ENCODE measurements around the gene BLID. TPM values are rescaled to one million over a fixed set of nuclear protein-coding genes. Genes with fewer than 3 reads are reported as not detected.
A peak's percentile ranks its signal among the peaks of the same experiment; 100 is the strongest.

Gene BLID
- total and polyA plus RNA-seq, 2 of the 4 experiments (the other 2 are of a cell fraction), result 0.24 to 30.8 TPM

DNA sequence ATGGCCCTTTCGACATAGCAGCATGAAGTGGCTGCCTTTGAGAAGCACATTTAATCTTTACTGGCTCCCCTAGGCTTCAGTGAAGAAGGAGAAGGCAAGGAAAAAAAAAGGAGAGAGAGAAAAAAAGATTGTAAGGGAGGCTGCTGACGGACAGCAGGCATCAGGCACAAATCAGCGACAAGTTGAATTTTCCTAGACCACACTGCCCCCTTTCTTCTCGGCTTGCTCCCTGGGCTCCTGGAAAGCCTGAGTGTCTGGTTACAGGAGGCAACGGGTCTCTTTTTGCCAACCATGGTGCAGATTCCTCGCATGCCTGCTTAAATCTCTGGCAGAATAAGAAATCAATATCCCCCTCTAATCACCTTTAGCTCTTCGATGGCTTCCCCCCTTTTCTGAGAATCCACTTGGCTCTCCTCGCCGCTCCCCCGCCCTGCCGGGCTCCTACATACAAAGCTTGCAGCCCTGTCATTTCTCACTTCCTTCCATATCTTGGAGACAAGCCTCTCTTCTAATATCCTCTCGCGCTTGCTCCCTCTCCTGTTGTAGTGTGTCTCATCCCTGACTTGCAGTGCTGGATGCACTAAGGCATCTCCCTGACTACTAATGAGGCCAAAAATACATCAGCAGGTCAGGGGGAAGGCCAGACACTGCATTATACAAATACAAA lies 14.3 kb downstream of the BLID start:
- Histone ChIP-seq H2AK5ac (ENCODE audit: low read depth, low read length) (peak overlapping the region; percentile 29), H3K4me1 (ENCODE audit: control insufficient read depth, insufficient read depth, low read length) (peaks cover 11% of the 10 kb centered on the region), H3K27ac (ENCODE audit: insufficient read depth, low read length) (peak overlapping the region; percentile 95), H3K14ac (replicated peaks; ENCODE audit: low read depth, low read length) (peak overlapping the region; percentile 95), H3K56ac (ENCODE audit: extremely low read depth, insufficient read depth, low read length) (peak overlapping the region; percentile 95), H3K9me3 (ENCODE audit: control insufficient read depth, insufficient read depth, low read length) (no peaks in the 10 kb centered on the region), H2AK9ac (replicated peaks; ENCODE audit: low read depth, low read length, poor library complexity) (peak overlapping the region; percentile 8), H2AFZ (replicated peaks; ENCODE audit: low read length, poor library complexity) (no peak overlapping the region), H2BK20ac (ENCODE audit: low read depth, low read length) (peak overlapping the region; percentile 69), H4K91ac (ENCODE audit: insufficient read depth, low read depth, low read length) (peak overlapping the region; percentile 94), H2BK120ac (ENCODE audit: low read depth, low read length) (peak overlapping the region; percentile 88), H4K5ac (ENCODE audit: low read depth, low read length) (peak overlapping the region; percentile 22; the same call in 1 of the 2 replicates), H3K9ac (ENCODE audit: low read depth, low read length) (peak overlapping the region; percentile 100), H3K27me3 (ENCODE audit: control insufficient read depth, insufficient read depth, low read length) (no peaks in the 10 kb centered on the region), H2BK5ac (ENCODE audit: low read depth, low read length, poor library complexity, severe bottlenecking) (peak overlapping the region; percentile 97), H3K79me1 (ENCODE audit: low read depth in 1 of 2, low read length in 2 of 2) (peaks cover 0 to 33% of the 10 kb centered on the region in 2 experiments; a peak in 2 of 4 replicates), H3K4me3 (ENCODE audit: insufficient read depth, low read depth, low read length) (peak overlapping the region; percentile 91), H3K36me3 (ENCODE audit: control insufficient read depth, insufficient read depth, low read length) (peaks cover 27% of the 10 kb centered on the region), H3K23ac (ENCODE audit: low read depth, low read length) (peak overlapping the region; percentile 92), H3K9me1 (ENCODE audit: insufficient read depth, low read length) (peaks cover 2% of the 10 kb centered on the region; the same call in 1 of the 2 replicates), H3K4me2 (ENCODE audit: low read depth, low read length) (peak overlapping the region; percentile 70), H3K4ac (ENCODE audit: low read depth, low read length) (peak overlapping the region; percentile 95), H2BK15ac (ENCODE audit: low read depth, low read length) (peak overlapping the region; percentile 35; the same call in 1 of the 3 replicates), H3K18ac (ENCODE audit: low read depth, low read length) (peak overlapping the region; percentile 87), H4K20me1 (ENCODE audit: insufficient read depth, low read length) (peaks cover 43% of the 10 kb centered on the region), H4K8ac (ENCODE audit: low read depth in 2 of 2, low read length in 2 of 2) (peak overlapping the region; percentile 78 to 83)
- ATAC-seq (ENCODE audit: low read depth) (peak; percentile 36), DNase-seq (peak; percentile 85)
- dilution Hi-C loops (cut with HindIII; ENCODE audit: low sequenced_read_pairs, unreplicated experiment), result no loop called here
- in situ Hi-C loops (cut with MboI; ENCODE audit: low sequenced_read_pairs), result loop anchor here (5.0 to 25.0 kb wide), 4 partner anchors 103 to 639 kb away; partner anchors contain the start of genes SORL1 and SORL1-AS1
- 0% methylated on average over 5 of the region's 13 CpGs; no CpG with 5 or more reads in 1 of the 2 experiments for WGBS, 2 experiments (ENCODE audit: extremely low coverage in 2 of 2, insufficient read length in 1 of 2)
- TF ChIP-seq MAFK (IDR thresholded peaks at IDR 0.05; ENCODE audit: low read depth, low read length), result no peak
- TF ChIP-seq, protein P1, sequence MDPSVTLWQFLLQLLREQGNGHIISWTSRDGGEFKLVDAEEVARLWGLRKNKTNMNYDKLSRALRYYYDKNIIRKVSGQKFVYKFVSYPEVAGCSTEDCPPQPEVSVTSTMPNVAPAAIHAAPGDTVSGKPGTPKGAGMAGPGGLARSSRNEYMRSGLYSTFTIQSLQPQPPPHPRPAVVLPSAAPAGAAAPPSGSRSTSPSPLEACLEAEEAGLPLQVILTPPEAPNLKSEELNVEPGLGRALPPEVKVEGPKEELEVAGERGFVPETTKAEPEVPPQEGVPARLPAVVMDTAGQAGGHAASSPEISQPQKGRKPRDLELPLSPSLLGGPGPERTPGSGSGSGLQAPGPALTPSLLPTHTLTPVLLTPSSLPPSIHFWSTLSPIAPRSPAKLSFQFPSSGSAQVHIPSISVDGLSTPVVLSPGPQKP (IDR thresholded peaks at IDR 0.05; ENCODE audit: borderline replicate concordance, low read depth, low read length), result no peak
- peak; percentile 21; the same call in 1 of the 2 replicates for TF ChIP-seq SMC3 (IDR thresholded peaks at IDR 0.05; ENCODE audit: low read depth, low read length)
- peak; percentile 61 for TF ChIP-seq RAD21 (IDR thresholded peaks at IDR 0.05; ENCODE audit: low read length)
- no peak for TF ChIP-seq MXI1 (IDR thresholded peaks at IDR 0.05; ENCODE audit: borderline replicate concordance, low read depth, low read length)
- TF ChIP-seq POLR2A (IDR thresholded peaks at IDR 0.05; ENCODE audit: low read depth, low read length), result peak; percentile 51
- TF ChIP-seq NFE2L2 (IDR thresholded peaks at IDR 0.05; ENCODE audit: low read depth, low read length), result no peak
- TF ChIP-seq MAZ (IDR thresholded peaks at IDR 0.05; ENCODE audit: borderline replicate concordance, low read depth, low read length), result no peak
- TF ChIP-seq CHD1 (IDR thresholded peaks at IDR 0.05; ENCODE audit: low read depth, low read length), result peak; percentile 47; the same call in 1 of the 2 replicates
- TF ChIP-seq BHLHE40 (IDR thresholded peaks at IDR 0.05; ENCODE audit: low read depth, low read length), result no peak
- TF ChIP-seq, protein P2, sequence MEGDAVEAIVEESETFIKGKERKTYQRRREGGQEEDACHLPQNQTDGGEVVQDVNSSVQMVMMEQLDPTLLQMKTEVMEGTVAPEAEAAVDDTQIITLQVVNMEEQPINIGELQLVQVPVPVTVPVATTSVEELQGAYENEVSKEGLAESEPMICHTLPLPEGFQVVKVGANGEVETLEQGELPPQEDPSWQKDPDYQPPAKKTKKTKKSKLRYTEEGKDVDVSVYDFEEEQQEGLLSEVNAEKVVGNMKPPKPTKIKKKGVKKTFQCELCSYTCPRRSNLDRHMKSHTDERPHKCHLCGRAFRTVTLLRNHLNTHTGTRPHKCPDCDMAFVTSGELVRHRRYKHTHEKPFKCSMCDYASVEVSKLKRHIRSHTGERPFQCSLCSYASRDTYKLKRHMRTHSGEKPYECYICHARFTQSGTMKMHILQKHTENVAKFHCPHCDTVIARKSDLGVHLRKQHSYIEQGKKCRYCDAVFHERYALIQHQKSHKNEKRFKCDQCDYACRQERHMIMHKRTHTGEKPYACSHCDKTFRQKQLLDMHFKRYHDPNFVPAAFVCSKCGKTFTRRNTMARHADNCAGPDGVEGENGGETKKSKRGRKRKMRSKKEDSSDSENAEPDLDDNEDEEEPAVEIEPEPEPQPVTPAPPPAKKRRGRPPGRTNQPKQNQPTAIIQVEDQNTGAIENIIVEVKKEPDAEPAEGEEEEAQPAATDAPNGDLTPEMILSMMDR (conservative IDR thresholded peaks at IDR 0.05; ENCODE audit: low read depth, low read length), result peak; percentile 55
- no peak for TF ChIP-seq CEBPB (IDR thresholded peaks at IDR 0.05; ENCODE audit: low read depth, low read length)
- TF ChIP-seq RFX5 (IDR thresholded peaks at IDR 0.05; ENCODE audit: low read depth, low read length), result 0 out of 2 replicates have a peak, but pooled peaks have one; percentile 36
- intact Hi-C loops (cut with micrococcal nuclease), result loop anchor here (1.0 to 5.0 kb wide), 5 partner anchors 101 to 784 kb away; no protein-coding TSS in a partner anchor
- ChIA-PET POLR2A (ENCODE audit: unreplicated experiment) (interaction anchor here (0.5 to 1.4 kb wide), 5 partner anchors 32 to 96 kb away, joined by 3 to 15 read pairs (median 4); no protein-coding TSS in a partner anchor), CTCF (interaction anchor here (0.6 to 0.8 kb wide), 3 partner anchors 114 to 152 kb away, joined by 3 to 4 read pairs (median 4); no protein-coding TSS in a partner anchor)
- BruUV-seq (replicated peaks), result no TSS peak
